HCT116 (cell line): ENCODE results near the gene FTO. TPM values are rescaled to one million over a fixed set of nuclear protein-coding genes. Genes with fewer than 3 reads are reported as not detected.

Experiments used
- ATAC-seq: fragments of 200-7000 bp; cut with Tn5 transposase; 2 replicates; pipeline ENCODE4 v1.9.1; 2020; ENCODE audit warnings: mild to moderate bottlenecking, moderate library complexity
- BruUV-seq: library from RNA; stranded (reverse); fragments of 400-500 nt; replicated peaks from 2 replicates; lab custom pipeline; 2021; lab: Mats Ljungman, UMichigan
- CTCF ChIA-PET: fragments of 300-600 bp; sonication (Branson Sonifier 250); formaldehyde crosslinking; loops from one replicate; lab custom pipeline; 2021; ENCODE audit warnings: antibody characterized with exemption; lab: Charles Lee
- POLR2A ChIA-PET: fragments of 300-600, 350-600 bp; sonication (Branson Sonifier 250); formaldehyde crosslinking; loops from one replicate; lab custom pipeline; 2021; ENCODE audit warnings: antibody characterized with exemption; lab: Charles Lee
- RAD21 ChIA-PET, 2 experiments: fragments of 300-600 bp; sonication (Branson Sonifier 250); formaldehyde crosslinking; loops; one replicate each; lab custom pipeline; 2023; ENCODE audit warnings: low total read pairs in 2 of 2; ENCODE audit not compliant: uncharacterized antibody in 2 of 2, unreplicated experiment in 2 of 2, low non-redundant PET in 1 of 2; lab: Charles Lee
- DNase-seq: peaks from one replicate; pipeline ENCODE4 v3.0.0-alpha.2; 2010; ENCODE audit warnings: low read depth, low spot score
- H2AFZ ChIP-seq: fragments of 200-600 bp; shearing (Covaris generic), sonication (generic); 2 replicates; pipeline ENCODE4 v1.6.1; 2017; ENCODE audit warnings: low read depth, mixed run types, mixed read lengths, antibody characterized with exemption, low read length; ENCODE audit not compliant: poor library complexity, severe bottlenecking
- H3K27ac ChIP-seq: 2 replicates; pipeline ENCODE4 v1.5.1; 2012; ENCODE audit warnings: low read depth, low read length
- H3K27me3 ChIP-seq: fragments of 200-600 bp; sonication (generic); 2 replicates; pipeline ENCODE4 v1.6.1; 2016; ENCODE audit warnings: mixed run types, low read length, mixed read lengths; ENCODE audit not compliant: insufficient read depth
- H3K36me3 ChIP-seq, 2 experiments: fragments of 200-500 bp in 1 of 2; fragments of 200-600 bp in 1 of 2; sonication (Bioruptor generic) in 1 of 2; sonication (generic) in 1 of 2; 2 replicates each; pipeline versions ENCODE4 v1.5.1 to v1.6.1; 2014 to 2016; ENCODE audit warnings: low read length in 2 of 2, inconsistent platforms in 1 of 2, mixed read lengths in 1 of 2, mixed run types in 1 of 2; ENCODE audit not compliant: insufficient read depth in 2 of 2, control insufficient read depth in 1 of 2
- H3K4me1 ChIP-seq, 2 experiments: fragments of 200-600 bp in 1 of 2; sonication (generic) in 1 of 2; 2 replicates each; pipeline versions ENCODE4 v1.5.1 to v1.6.1; 2012 to 2017; ENCODE audit warnings: low read length in 2 of 2, inconsistent platforms in 1 of 2, mild to moderate bottlenecking in 1 of 2, mixed read lengths in 1 of 2, mixed run types in 1 of 2, moderate library complexity in 1 of 2; ENCODE audit not compliant: insufficient read depth in 2 of 2, control insufficient read depth in 1 of 2
- H3K4me2 ChIP-seq: fragments of 200-600 bp; sonication (generic); 2 replicates; pipeline ENCODE4 v1.6.1; 2017; ENCODE audit warnings: mixed run types, low read length, mixed read lengths
- H3K4me3 ChIP-seq, 2 experiments: fragments of 200-600 bp in 1 of 2; sonication (generic) in 1 of 2; replicated peaks in 1 of 2; 2 replicates each; pipeline ENCODE4 v1.5.1; 2011 to 2016; ENCODE audit warnings: low read length in 2 of 2, control low read depth in 1 of 2, low read depth in 1 of 2, mild to moderate bottlenecking in 1 of 2, mixed read lengths in 1 of 2, mixed run types in 1 of 2
- H3K79me2 ChIP-seq: fragments of 200-600 bp; sonication (generic); 2 replicates; pipeline ENCODE4 v1.6.1; 2017; ENCODE audit warnings: mild to moderate bottlenecking, mixed run types, low read length, moderate library complexity, mixed read lengths; ENCODE audit not compliant: insufficient read depth
- H3K9ac ChIP-seq: fragments of 200-600 bp; sonication (generic); 2 replicates; pipeline ENCODE4 v1.6.1; 2016; ENCODE audit warnings: low read length, mixed read lengths
- H3K9me2 ChIP-seq: fragments of 200-600 bp; sonication (generic), shearing (Covaris generic); 2 replicates; pipeline ENCODE4 v1.6.1; 2017; ENCODE audit warnings: mixed run types, mild to moderate bottlenecking, moderate library complexity; ENCODE audit not compliant: insufficient read depth
- H3K9me3 ChIP-seq, 2 experiments: fragments of 200-500 bp in 1 of 2; fragments of 200-600 bp in 1 of 2; sonication (Bioruptor generic) in 1 of 2; sonication (generic) in 1 of 2; 2 replicates each; pipeline ENCODE4 v1.6.1; 2014 to 2017; ENCODE audit warnings: low read length in 2 of 2, mixed read lengths in 2 of 2, inconsistent platforms in 1 of 2, low read depth in 1 of 2, mild to moderate bottlenecking in 1 of 2, mixed run types in 1 of 2, moderate library complexity in 1 of 2; ENCODE audit not compliant: control insufficient read depth in 1 of 2, insufficient read depth in 1 of 2
- H4K20me1 ChIP-seq: fragments of 200-600 bp; sonication (generic), shearing (Covaris generic); 2 replicates; pipeline ENCODE4 v1.6.1; 2017; ENCODE audit warnings: mixed run types, mild to moderate bottlenecking, moderate library complexity; ENCODE audit not compliant: insufficient read depth
- CBX3 ChIP-seq: IDR thresholded peaks from 2 replicates; pipeline ENCODE4 v1.6.1; 2012; ENCODE audit warnings: low read depth
- EZH2 ChIP-seq: fragments of 200-600 bp; sonication (generic); IDR thresholded peaks from 2 replicates; pipeline ENCODE4 v1.6.1; 2017; ENCODE audit warnings: antibody characterized with exemption, mixed run types
- EZH2phosphoT487 ChIP-seq: fragments of 200-600 bp; IDR thresholded peaks from 2 replicates; pipeline ENCODE4 v1.6.1; 2018; ENCODE audit warnings: antibody characterized with exemption, borderline replicate concordance
- FOSL1 ChIP-seq: IDR thresholded peaks from 2 replicates; pipeline ENCODE4 v1.6.1; 2012; ENCODE audit warnings: low read depth
- JUND ChIP-seq: IDR thresholded peaks from 2 replicates; pipeline ENCODE4 v1.6.1; 2012
- RAD21 ChIP-seq: IDR thresholded peaks from 2 replicates; pipeline ENCODE4 v1.6.1; 2012; ENCODE audit warnings: low read depth, mild to moderate bottlenecking
- ZFX ChIP-seq: fragments of 450-650 bp; IDR thresholded peaks from 2 replicates; pipeline ENCODE4 v1.6.1; 2017
- intact Hi-C: fragments of 100-400 bp; cut with micrococcal nuclease; formaldehyde crosslinking; loops from 2 replicates; pipeline ENCODE4 v1.10.0; 2022
- total RNA-seq: library from RNA; stranded (reverse); gene quantifications from one replicate; pipeline ENCODE4 v1.2.1, GENCODE V29; 2021; ENCODE audit not compliant: unreplicated experiment
- TF ChIP-seq, protein P1 (sequence below), 3 experiments: fragments of 200-600 bp in 1 of 3; sonication (generic) in 1 of 3; IDR thresholded peaks in 2 of 3; conservative IDR thresholded peaks in 1 of 3; 2 replicates each; pipeline ENCODE4 v1.5.1; 2012 to 2017; ENCODE audit warnings: low read depth in 2 of 3, low read length in 2 of 3, antibody characterized with exemption in 1 of 3, borderline replicate concordance in 1 of 3, control low read depth in 1 of 3, mild to moderate bottlenecking in 1 of 3, mixed read lengths in 1 of 3, mixed run types in 1 of 3, moderate library complexity in 1 of 3; ENCODE audit not compliant: insufficient read depth in 1 of 3

FTO gene
- total RNA-seq, 1 experiment from 2014 or later = 55.2 TPM

DNA sequence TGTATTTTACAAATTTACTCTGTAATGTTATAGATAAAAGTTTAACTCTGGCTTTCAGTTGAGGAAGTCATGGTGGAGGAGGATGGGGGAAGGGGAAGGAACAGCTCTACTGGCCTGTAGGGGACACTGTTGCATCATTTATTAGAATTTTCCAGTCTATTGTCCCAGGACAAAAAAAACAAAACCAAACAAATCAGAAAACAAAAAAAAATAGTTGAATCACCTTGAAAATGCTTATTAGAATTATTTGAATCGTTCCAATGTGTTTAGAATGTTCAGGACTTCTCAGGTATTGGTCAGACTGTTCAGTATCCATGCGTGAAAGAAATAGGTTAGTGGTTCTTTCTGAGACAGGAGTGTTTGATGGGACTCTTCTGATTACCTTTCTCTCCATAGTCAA, 242.0 kb downstream of the FTO start:
- CTCF ChIA-PET = no interaction called here
- peak; percentile 65; the same call in 1 of the 2 replicates for ATAC-seq
- intact Hi-C loops = loop anchor here (1.0 kb wide), 1 partner anchor 1312 kb away; no protein-coding TSS in a partner anchor

GRCh38 chr16:53946746-53947386, 242.9 kb downstream of the FTO start:
- H2AFZ ChIP-seq = no peak overlapping the region
- no peak overlapping the region for H3K9ac ChIP-seq
- H3K9me2 ChIP-seq = no peaks in the 10 kb centered on the region
- ChIA-PET CTCF (no interaction called here), POLR2A (no interaction called here), RAD21 (no interaction called here)
- no peaks in the 10 kb centered on the region for H3K9me3 ChIP-seq
- DNase-seq (no peak), ATAC-seq (no peak)
- no peak for TF ChIP-seq RAD21
- TF ChIP-seq JUND = no peak
- no peak for TF ChIP-seq EZH2phosphoT487
- no peak for TF ChIP-seq ZFX
- TF ChIP-seq EZH2 = no peak
- intact Hi-C loops = loop anchor here (1.0 kb wide), 1 partner anchor 1311 kb away; no protein-coding TSS in a partner anchor
- no peaks in the 10 kb centered on the region for H3K79me2 ChIP-seq
- no peaks in the 10 kb centered on the region for H3K36me3 ChIP-seq
- H3K4me2 ChIP-seq = no peak overlapping the region
- no peaks in the 10 kb centered on the region for H3K27me3 ChIP-seq
- no peak overlapping the region for H3K27ac ChIP-seq
- no TSS peak for BruUV-seq
- no peaks in the 10 kb centered on the region for H4K20me1 ChIP-seq
- no peak overlapping the region for H3K4me3 ChIP-seq
- H3K4me1 ChIP-seq = no peaks in the 10 kb centered on the region

More for the DNA sequence above, 242.0 kb downstream of the FTO start:
- TF ChIP-seq, protein P1, sequence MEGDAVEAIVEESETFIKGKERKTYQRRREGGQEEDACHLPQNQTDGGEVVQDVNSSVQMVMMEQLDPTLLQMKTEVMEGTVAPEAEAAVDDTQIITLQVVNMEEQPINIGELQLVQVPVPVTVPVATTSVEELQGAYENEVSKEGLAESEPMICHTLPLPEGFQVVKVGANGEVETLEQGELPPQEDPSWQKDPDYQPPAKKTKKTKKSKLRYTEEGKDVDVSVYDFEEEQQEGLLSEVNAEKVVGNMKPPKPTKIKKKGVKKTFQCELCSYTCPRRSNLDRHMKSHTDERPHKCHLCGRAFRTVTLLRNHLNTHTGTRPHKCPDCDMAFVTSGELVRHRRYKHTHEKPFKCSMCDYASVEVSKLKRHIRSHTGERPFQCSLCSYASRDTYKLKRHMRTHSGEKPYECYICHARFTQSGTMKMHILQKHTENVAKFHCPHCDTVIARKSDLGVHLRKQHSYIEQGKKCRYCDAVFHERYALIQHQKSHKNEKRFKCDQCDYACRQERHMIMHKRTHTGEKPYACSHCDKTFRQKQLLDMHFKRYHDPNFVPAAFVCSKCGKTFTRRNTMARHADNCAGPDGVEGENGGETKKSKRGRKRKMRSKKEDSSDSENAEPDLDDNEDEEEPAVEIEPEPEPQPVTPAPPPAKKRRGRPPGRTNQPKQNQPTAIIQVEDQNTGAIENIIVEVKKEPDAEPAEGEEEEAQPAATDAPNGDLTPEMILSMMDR (IDR thresholded peaks at IDR 0.05 in 2 of 3, conservative IDR thresholded peaks at IDR 0.05 in 1 of 3; ENCODE audit: borderline replicate concordance in 1 of 3, insufficient read depth in 1 of 3, low read depth in 2 of 3, low read length in 2 of 3) = peak; percentile 36 to 86 (median 66); a peak in 5 of 6 replicates
- TF ChIP-seq RAD21 (peak; percentile 68), FOSL1 (no peak), CBX3 (peak; percentile 59)
- H2AFZ ChIP-seq = no peak overlapping the region
- no peak overlapping the region for H3K9ac ChIP-seq
- H3K9me3 ChIP-seq = no peaks in the 10 kb centered on the region
- DNase-seq = peak; percentile 8
- H4K20me1 ChIP-seq = no peaks in the 10 kb centered on the region
- ChIA-PET RAD21 (interaction anchor here in 1 of 2 experiments (0.7 kb wide), 1 partner anchor 336 kb away, joined by 3 read pairs; no protein-coding TSS in a partner anchor), POLR2A (no interaction called here)
- no peaks in the 10 kb centered on the region for H3K79me2 ChIP-seq
- no TSS peak for BruUV-seq
- H3K4me1 ChIP-seq = no peaks in the 10 kb centered on the region
- H3K27me3 ChIP-seq = no peaks in the 10 kb centered on the region
- H3K27ac ChIP-seq = no peak overlapping the region
- no peaks in the 10 kb centered on the region for H3K9me2 ChIP-seq
- no peaks in the 10 kb centered on the region for H3K36me3 ChIP-seq
- H3K4me3 ChIP-seq = no peak overlapping the region
- no peak overlapping the region for H3K4me2 ChIP-seq
